HG02798 (cell line): ENCODE results near the gene CORIN.
A peak's percentile ranks its signal among the peaks of the same experiment; 100 is the strongest.
"Not testable (repeated sequence)": the region's sequence is repeated elsewhere in the genome, so short reads cannot be mapped to it uniquely, and the experiment has no call there.

Experiments used
- ATAC-seq: cut with Tn5 transposase; IDR thresholded peaks from one replicate; pipeline ENCODE4 v1.9.1; 2021; ENCODE audit warnings: mild to moderate bottlenecking; ENCODE audit not compliant: unreplicated experiment, poor library complexity

The CORIN gene

GRCh38 chr4:47696823-47697222, 141.0 kb downstream of the CORIN start:
- no peak for ATAC-seq

DNA sequence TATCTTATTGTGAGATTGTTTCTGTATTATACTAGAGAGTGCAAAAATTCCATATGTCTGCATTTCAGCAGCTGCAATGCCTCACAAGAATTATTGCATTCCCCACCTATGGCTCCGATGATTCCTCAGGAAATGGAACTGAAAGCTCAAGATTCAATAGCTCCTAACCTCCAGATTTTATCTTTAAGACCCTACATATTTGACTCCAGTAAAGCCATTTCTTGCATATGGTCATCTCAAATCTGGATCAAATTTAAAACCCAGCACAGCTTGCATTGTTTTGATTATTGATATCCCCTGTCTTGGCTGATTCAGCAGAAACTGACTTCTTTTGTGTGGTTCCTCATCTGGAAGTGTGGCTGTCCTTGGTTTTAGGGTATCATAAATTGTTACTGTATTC, 142.6 kb downstream of the CORIN start:
- no peak for ATAC-seq

- ATAC-seq: no peak
Measured at GRCh38 chr4:47694322-47694721, 143.5 kb downstream of the CORIN start.

DNA sequence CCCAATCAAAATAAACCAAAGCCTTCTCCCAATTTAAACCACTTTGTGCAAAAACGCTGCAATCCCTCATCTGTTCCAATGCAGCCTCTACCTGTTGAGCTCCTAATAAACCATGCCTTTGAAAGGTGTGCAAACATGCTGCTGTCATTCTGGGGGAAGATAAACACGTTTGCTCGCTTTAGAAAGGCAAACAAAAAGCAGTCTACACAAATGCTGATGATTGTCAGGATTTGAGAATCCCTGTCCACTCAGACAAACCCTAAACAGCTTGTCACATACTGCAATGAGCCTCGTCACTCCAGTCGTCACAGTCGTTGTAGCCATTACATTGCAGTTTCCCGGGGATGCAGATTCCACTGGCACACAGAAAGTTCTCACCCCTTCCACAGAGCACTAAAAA, 145.2 kb downstream of the CORIN start:
- no peak for ATAC-seq

DNA sequence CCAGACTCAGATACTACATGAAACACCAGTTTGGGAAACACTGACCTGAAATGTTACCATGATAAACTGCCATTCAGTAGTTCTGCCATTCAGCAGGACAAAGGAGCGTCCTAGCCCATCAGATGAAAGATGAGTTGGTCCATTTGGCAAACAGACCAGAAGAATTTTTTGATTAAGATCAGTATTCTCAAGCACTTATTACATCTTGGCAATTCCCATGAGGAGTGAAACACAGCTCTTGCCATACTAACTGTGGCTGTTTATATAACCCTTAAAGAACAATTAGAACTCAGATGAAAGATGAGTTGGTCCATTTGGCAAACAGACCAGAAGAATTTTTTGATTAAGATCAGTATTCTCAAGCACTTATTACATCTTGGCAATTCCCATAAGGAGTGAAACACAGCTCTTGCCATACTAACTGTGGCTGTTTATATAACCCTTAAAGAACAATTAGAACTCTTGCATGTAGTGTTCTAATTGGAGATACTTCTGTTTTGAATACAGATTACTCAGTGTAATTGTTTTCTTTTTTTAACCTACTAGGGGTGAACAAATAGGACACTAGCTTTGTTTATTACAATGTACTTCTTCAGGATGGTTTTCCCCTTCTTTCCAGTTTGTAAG, 146.0 kb downstream of the CORIN start:
- ATAC-seq: not testable (repeated sequence)

DNA sequence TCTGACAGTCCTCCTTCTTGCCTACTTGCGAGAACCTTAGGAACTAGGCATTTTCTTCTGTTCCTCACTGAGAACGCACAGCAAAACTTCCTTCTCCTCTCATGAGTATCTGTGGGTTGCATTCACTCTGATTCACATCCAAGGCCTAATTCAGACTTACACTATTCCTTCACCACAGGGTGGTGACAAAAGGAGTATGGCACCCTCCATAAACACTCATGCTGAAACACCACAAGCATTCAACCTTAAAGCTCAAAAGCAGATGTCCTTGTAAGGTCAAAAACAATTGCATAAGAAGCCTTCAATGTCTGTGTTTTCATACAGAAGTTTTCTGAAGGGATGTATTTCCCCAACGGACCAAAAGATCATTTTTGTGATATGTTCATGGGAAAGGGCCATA, 147.3 kb downstream of the CORIN start:
- ATAC-seq: no peak

GRCh38 chr4:47686294-47686872, 151.5 kb downstream of the CORIN start:
- ATAC-seq: peak; percentile 81

- no peak for ATAC-seq
Measured at GRCh38 chr4:47675806-47676205, 162.1 kb downstream of the CORIN start.

DNA sequence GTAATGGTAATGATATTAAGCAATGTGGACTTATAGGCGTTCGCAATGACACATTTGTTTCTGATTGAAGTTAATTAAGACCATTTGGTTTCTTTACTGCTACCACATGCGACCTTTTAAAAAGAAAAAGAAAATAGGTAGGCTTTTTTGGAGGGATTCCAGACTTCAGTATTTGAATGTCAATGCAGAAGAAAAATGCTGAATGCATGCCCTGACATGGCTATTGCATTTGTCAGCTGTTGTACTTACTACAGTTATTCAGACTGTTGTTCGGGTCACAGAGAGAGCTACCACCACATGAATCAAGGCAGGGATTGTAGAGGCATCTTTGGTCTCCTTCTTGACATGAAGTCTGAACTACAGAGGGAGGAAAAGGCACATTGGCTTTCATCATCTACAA, 163.7 kb downstream of the CORIN start:
- no peak for ATAC-seq

- no peak for ATAC-seq
Measured at GRCh38 chr4:47672696-47673095, 165.2 kb downstream of the CORIN start.

- no peak for ATAC-seq
Measured at GRCh38 chr4:47669946-47670345, 167.9 kb downstream of the CORIN start.

- peak; percentile 86 for ATAC-seq
Measured at GRCh38 chr4:47668810-47669408, 169.0 kb downstream of the CORIN start.

DNA sequence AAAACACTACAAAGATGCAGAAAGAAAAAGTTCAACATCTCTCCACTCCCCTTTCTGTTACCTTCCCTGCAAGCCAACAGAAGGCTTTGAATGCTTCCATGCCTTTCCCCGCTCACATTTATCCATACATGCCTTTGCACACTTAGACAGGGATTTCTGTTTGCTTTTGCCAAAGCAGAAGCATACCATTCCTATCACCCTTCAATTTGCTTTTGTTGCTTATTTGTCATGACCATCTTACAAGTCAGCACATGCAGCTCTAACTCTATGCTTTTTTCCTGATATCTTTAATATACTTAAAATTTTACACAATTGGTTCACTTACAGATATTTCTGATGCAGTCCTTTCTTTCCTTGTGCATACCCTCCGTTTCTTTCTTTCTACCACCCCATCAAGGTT, 169.6 kb downstream of the CORIN start:
- ATAC-seq: no peak

- no peak for ATAC-seq
Measured at GRCh38 chr4:47667552-47667951, 170.3 kb downstream of the CORIN start.

DNA sequence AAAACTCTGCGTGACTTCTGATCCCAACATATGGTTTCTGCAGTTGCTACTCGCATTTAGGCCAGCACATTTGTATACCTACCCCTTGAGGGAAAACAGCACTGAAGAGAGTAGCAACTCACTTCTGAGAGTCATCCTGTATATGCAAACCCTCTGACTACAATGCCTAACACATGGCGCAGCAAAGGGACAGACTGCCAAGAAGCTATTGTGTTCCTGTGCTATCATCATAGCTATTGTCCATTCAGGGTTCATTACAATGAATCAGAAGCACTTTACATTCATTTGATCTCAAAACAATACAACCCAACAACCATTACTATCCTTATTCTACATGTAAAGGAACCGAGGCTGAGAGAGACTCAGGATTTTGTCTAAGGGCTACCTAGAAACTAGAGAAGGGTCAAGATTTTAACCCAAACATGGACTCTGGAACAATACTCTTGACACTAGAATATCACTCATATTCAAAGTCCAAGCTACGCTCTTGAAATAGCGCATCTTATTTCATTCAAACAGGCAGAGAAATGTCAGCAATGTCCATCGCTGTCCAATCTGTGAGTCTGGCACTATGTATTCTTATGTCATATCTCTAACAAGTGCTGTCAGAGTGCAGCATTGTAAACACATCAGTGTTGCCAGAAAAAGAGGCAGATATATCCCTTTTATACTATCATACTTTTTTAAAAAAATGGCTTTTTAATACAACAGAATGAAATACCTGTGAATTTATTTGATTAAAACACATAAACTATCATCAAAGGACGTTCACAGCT, 173.6 kb downstream of the CORIN start:
- ATAC-seq: no peak

DNA sequence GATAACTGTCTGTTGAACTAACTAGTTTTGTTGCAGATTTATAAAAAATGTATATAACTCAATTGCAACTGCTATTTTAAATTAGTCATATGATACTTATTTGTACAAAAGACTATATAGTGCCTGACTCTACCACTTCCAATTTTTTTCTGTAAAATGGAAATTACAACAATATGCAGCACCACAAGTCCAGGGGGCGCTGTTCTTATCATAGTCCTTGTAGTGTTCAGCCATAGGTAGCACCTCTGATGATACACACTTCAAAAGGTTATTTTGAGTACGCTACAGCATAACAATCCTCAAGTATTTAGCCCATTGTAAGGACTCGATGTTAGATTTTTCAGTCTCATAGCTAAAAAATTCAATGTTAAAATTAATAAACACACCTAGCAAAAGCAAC, 174.9 kb downstream of the CORIN start:
- no peak for ATAC-seq

DNA sequence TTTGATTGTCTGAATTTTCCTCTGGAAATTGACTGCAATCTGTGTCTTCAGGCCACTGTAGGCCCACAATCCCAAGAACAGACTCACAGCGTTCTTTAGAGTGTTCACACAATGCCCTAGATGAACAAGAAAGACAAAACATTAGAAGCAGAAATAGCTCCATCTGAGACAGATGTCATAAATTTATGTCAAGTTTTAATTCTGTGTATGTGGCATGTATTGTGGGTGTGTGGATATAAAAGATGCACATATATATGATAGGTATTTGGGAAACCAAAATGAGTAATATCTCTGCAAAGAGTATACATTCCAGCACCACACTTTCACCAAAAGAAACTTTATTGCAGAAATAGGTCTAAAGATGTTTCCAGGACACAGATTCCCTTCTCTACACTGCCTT, 176.1 kb downstream of the CORIN start:
- ATAC-seq: no peak

GRCh38 chr4:47659342-47659741, 178.5 kb downstream of the CORIN start:
- no peak for ATAC-seq

- ATAC-seq: no peak
Measured at GRCh38 chr4:47654972-47655693, 182.7 kb downstream of the CORIN start.

DNA sequence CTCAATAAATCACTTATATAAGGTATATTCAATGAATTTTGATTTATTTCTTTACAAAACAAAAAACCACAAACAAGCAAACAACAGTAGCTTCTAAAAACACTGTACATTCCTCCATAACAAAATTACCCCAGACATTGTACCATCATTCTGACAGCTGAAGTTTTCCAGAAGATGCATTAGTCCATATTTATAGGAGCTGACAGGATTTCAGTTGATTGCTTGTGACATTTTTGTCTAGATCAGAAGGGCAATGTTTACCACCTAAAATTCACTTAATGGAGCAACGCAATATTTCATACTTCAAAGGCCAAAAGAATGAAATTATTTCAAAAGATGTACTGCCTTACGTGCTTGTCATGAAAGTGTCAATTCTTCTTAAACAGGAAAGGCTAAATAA, 185.8 kb downstream of the CORIN start:
- ATAC-seq: no peak

- no peak for ATAC-seq
Measured at GRCh38 chr4:47651231-47651630, 186.6 kb downstream of the CORIN start.
